GM19043 (cell line): Measurements from ENCODE around the gene EXOG.

Experiments
- ATAC-seq: cut with Tn5 transposase; IDR thresholded peaks from one replicate; pipeline ENCODE4 v1.9.1; 2021; ENCODE audit warnings: low read depth; ENCODE audit not compliant: unreplicated experiment

EXOG gene

GRCh38 chr3:38542401-38543298, 46.5 kb downstream of the EXOG start:
- no peak for ATAC-seq

GRCh38 chr3:38543586-38543985, 47.4 kb downstream of the EXOG start:
- ATAC-seq = no peak

- ATAC-seq = no peak
Observed at GRCh38 chr3:38544926-38545325, 48.8 kb downstream of the EXOG start.

GRCh38 chr3:38545550-38545949, 49.4 kb downstream of the EXOG start:
- no peak for ATAC-seq

- ATAC-seq = no peak
Observed at GRCh38 chr3:38545983-38546382, 49.8 kb downstream of the EXOG start.

GRCh38 chr3:38548154-38548931, 52.2 kb downstream of the EXOG start:
- no peak for ATAC-seq

GRCh38 chr3:38549082-38549481, 52.9 kb downstream of the EXOG start:
- ATAC-seq = no peak

GRCh38 chr3:38549486-38549885, 53.3 kb downstream of the EXOG start:
- no peak for ATAC-seq

GRCh38 chr3:38549957-38550840, 54.1 kb downstream of the EXOG start:
- no peak for ATAC-seq

GRCh38 chr3:38551026-38551832, 55.1 kb downstream of the EXOG start:
- no peak for ATAC-seq

GRCh38 chr3:38552364-38552763, 56.2 kb downstream of the EXOG start:
- ATAC-seq = no peak

- ATAC-seq = no peak
Observed at GRCh38 chr3:38553071-38553470, 56.9 kb downstream of the EXOG start.

- ATAC-seq = no peak
Observed at GRCh38 chr3:38554127-38554827, 58.1 kb downstream of the EXOG start.

- no peak for ATAC-seq
Observed at GRCh38 chr3:38555149-38555840, 59.2 kb downstream of the EXOG start.

- no peak for ATAC-seq
Observed at GRCh38 chr3:38555926-38556325, 59.8 kb downstream of the EXOG start.

GRCh38 chr3:38556640-38557358, 60.7 kb downstream of the EXOG start:
- no peak for ATAC-seq

GRCh38 chr3:38558864-38559263, 62.7 kb downstream of the EXOG start:
- no peak for ATAC-seq

- ATAC-seq = no peak
Observed at GRCh38 chr3:38560284-38560683, 64.1 kb downstream of the EXOG start.
